Smooth muscle cell (in vitro differentiated cells): Measurements from ENCODE around the gene UGT2B17. TPM values are rescaled to one million over a fixed set of nuclear protein-coding genes. Genes with fewer than 3 reads are reported as not detected.

Experiments
- DNase-seq: peaks from one replicate; lab custom pipeline; 2025; ENCODE audit not compliant: unreplicated experiment; lab: John Stamatoyannopoulos, UW
- H2AFZ ChIP-seq: fragments of 200-600 bp; sonication (generic); 2 replicates; pipeline ENCODE4 v1.6.0; 2016; ENCODE audit warnings: antibody characterized with exemption, low read depth, mild to moderate bottlenecking
- H3F3A ChIP-seq: fragments of 200-600 bp; sonication (generic); 2 replicates; pipeline ENCODE4 v1.6.0; 2017; ENCODE audit warnings: antibody characterized with exemption, low read depth
- H3K27ac ChIP-seq: fragments of 200-600 bp; sonication (generic); 2 replicates; pipeline ENCODE4 v1.5.1; 2016; ENCODE audit warnings: low read depth, mild to moderate bottlenecking
- H3K27me3 ChIP-seq: fragments of 200-600 bp; sonication (generic); 2 replicates; pipeline ENCODE4 v1.6.1; 2016; ENCODE audit warnings: low read depth, mild to moderate bottlenecking
- H3K36me3 ChIP-seq: fragments of 200-600 bp; sonication (generic); 2 replicates; pipeline ENCODE4 v1.5.1; 2016; ENCODE audit warnings: low read depth
- H3K4me1 ChIP-seq: fragments of 200-600 bp; sonication (generic); 2 replicates; pipeline ENCODE4 v1.5.1; 2016; ENCODE audit warnings: low read depth
- H3K4me2 ChIP-seq: fragments of 200-600 bp; sonication (generic); 2 replicates; pipeline ENCODE4 v1.6.0; 2016; ENCODE audit warnings: mild to moderate bottlenecking
- H3K4me3 ChIP-seq: fragments of 200-600 bp; sonication (generic); 2 replicates; pipeline ENCODE4 v1.5.1; 2016; ENCODE audit warnings: mild to moderate bottlenecking
- H3K79me2 ChIP-seq: fragments of 200-600 bp; sonication (generic); 2 replicates; pipeline ENCODE4 v1.6.0; 2016; ENCODE audit warnings: low read depth, mild to moderate bottlenecking
- H3K9ac ChIP-seq: fragments of 200-600 bp; sonication (generic); 2 replicates; pipeline ENCODE4 v1.6.0; 2016; ENCODE audit warnings: low read depth
- H3K9me3 ChIP-seq: fragments of 200-600 bp; sonication (generic); replicated peaks from 2 replicates; pipeline ENCODE4 v1.5.1; 2016; ENCODE audit warnings: low read depth
- H4K20me1 ChIP-seq: fragments of 200-600 bp; sonication (generic); 2 replicates; pipeline ENCODE4 v1.6.0; 2016; ENCODE audit warnings: low read depth
- CTCF ChIP-seq: fragments of 200-600 bp; sonication (generic); IDR thresholded peaks from 2 replicates; pipeline ENCODE4 v1.5.1; 2017; ENCODE audit warnings: borderline replicate concordance, mild to moderate bottlenecking, antibody characterized with exemption; ENCODE audit not compliant: insufficient read depth, poor library complexity, severe bottlenecking
- WGBS: methylation state at CpG from one replicate; pipeline ENCODE4 v1.1.7; 2016; ENCODE audit warnings: low lambda C conversion rate; 5-methylcytosine and 5-hydroxymethylcytosine counted together
- polyA plus RNA-seq: library from polyadenylated mRNA; unstranded; fragments of >200 nt; fragmentation: Nextera tagmentation; extraction: Ambion mirVana; gene quantifications from 2 replicates; pipeline ENCODE4 v1.2.1, GENCODE V29; 2016
- total RNA-seq: library from RNA; depleted of rRNA; stranded (reverse); fragments of >200 nt; gene quantifications from 2 replicates; pipeline ENCODE4 v1.2.3, GENCODE V29; 2014

UGT2B17 gene
- total and polyA plus RNA-seq, 2 experiments from 2014 or later = not detected

- no peak for TF ChIP-seq CTCF
- no peak overlapping the region for H3K27ac ChIP-seq
- H3K4me1 ChIP-seq = no peaks in the 10 kb centered on the region
- no peak overlapping the region for H3K4me2 ChIP-seq
- no peak overlapping the region for H3K4me3 ChIP-seq
- H2AFZ ChIP-seq = no peak overlapping the region
- no peaks in the 10 kb centered on the region for H4K20me1 ChIP-seq
- no peak for DNase-seq
- no peak overlapping the region for H3K9ac ChIP-seq
- no peaks in the 10 kb centered on the region for H3K79me2 ChIP-seq
- H3K27me3 ChIP-seq = no peaks in the 10 kb centered on the region
- H3F3A ChIP-seq = no peaks in the 10 kb centered on the region
- H3K36me3 ChIP-seq = no peaks in the 10 kb centered on the region
- H3K9me3 ChIP-seq = no peaks in the 10 kb centered on the region
These were observed 18.6 kb upstream of the UGT2B17 start for GRCh38 chr4:68594678-68595077.

GRCh38 chr4:68593112-68593511 lies 17.0 kb upstream of the UGT2B17 start:
- Histone ChIP-seq H3K27me3 (no peaks in the 10 kb centered on the region), H2AFZ (no peak overlapping the region), H3K4me1 (no peaks in the 10 kb centered on the region), H3K27ac (no peak overlapping the region), H3K9ac (no peak overlapping the region), H3K36me3 (no peaks in the 10 kb centered on the region), H3F3A (no peaks in the 10 kb centered on the region), H4K20me1 (no peaks in the 10 kb centered on the region), H3K79me2 (no peaks in the 10 kb centered on the region), H3K4me2 (no peak overlapping the region), H3K4me3 (no peak overlapping the region), H3K9me3 (no peaks in the 10 kb centered on the region)
- DNase-seq = no peak
- WGBS = 77% methylated on average over 4 of the region's 4 CpGs
- no peak for TF ChIP-seq CTCF

DNA sequence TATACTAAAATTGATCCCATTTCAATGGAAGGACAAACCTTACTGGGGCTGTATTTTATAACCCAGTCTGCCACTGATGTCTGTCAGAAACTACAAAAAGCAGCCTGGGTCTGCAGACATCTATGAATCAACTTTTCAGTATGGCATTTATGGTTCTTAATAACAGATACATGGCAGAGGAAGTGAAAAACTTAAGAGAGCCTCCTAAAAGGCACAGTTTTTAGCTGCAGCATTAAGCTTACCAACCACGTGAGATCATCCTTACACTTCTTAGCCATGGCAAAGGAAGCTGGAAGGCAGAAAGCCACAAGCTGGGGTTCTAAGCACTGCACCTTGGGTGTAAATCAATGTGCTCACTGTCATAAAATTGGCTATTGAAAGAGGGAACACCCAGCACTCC lies 16.6 kb upstream of the UGT2B17 start:
- Histone ChIP-seq H3K36me3 (no peaks in the 10 kb centered on the region), H3K4me1 (no peaks in the 10 kb centered on the region), H3F3A (no peaks in the 10 kb centered on the region), H3K79me2 (no peaks in the 10 kb centered on the region), H3K27me3 (no peaks in the 10 kb centered on the region), H4K20me1 (no peaks in the 10 kb centered on the region), H3K9me3 (no peaks in the 10 kb centered on the region), H3K9ac (no peak overlapping the region), H3K4me3 (no peak overlapping the region), H2AFZ (no peak overlapping the region), H3K27ac (no peak overlapping the region), H3K4me2 (no peak overlapping the region)
- no peak for TF ChIP-seq CTCF
- 67% methylated on average over 1 of the region's 1 CpG for WGBS
- no peak for DNase-seq

DNA sequence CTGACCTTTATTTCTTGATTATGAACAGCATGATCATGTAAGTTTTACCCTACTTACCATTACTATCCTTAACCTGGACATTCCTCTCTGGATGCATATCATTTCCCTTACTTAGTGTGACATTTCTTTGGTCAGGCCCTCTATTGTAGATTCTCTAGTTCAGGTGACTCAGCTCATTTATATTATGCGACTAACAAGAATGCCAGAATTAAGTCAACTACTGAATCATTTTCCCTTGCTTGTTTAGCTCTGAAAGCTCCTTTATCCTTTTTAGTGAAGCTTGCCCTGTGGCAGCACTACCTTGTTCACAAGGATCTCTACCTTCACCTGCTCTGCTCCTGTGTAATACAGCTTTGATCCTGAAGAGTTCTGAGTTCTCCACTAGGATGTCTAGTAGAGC lies 15.1 kb upstream of the UGT2B17 start:
- no peaks in the 10 kb centered on the region for H3K9me3 ChIP-seq
- no peaks in the 10 kb centered on the region for H3K36me3 ChIP-seq
- no peaks in the 10 kb centered on the region for H3K4me1 ChIP-seq
- no peaks in the 10 kb centered on the region for H4K20me1 ChIP-seq
- no peak for TF ChIP-seq CTCF
- no peak overlapping the region for H3K4me2 ChIP-seq
- H3K79me2 ChIP-seq = no peaks in the 10 kb centered on the region
- H2AFZ ChIP-seq = no peak overlapping the region
- no peaks in the 10 kb centered on the region for H3K27me3 ChIP-seq
- peak overlapping the region; percentile 35 for H3K27ac ChIP-seq
- DNase-seq = no peak
- H3K4me3 ChIP-seq = no peak overlapping the region
- 67% methylated on average over 1 of the region's 1 CpG for whole genome bisulfite sequencing
- H3F3A ChIP-seq = no peaks in the 10 kb centered on the region
- no peak overlapping the region for H3K9ac ChIP-seq
